PC-3 (cell line): Measurements from ENCODE around the gene UTS2R.

Experiments
- EZH2 ChIP-seq: fragments of 300-600 bp; sonication (generic); IDR thresholded peaks from one replicate; pipeline ENCODE4 v1.6.1; 2017; ENCODE audit warnings: antibody characterized with exemption, mild to moderate bottlenecking, low read length; ENCODE audit not compliant: unreplicated experiment
- TF ChIP-seq, protein P1 (sequence below): fragments of 300-600 bp; sonication (generic); conservative IDR thresholded peaks from 2 replicates; pipeline ENCODE4 v1.5.1; 2017; ENCODE audit warnings: antibody characterized with exemption, low read depth, mild to moderate bottlenecking, low read length

DNA sequence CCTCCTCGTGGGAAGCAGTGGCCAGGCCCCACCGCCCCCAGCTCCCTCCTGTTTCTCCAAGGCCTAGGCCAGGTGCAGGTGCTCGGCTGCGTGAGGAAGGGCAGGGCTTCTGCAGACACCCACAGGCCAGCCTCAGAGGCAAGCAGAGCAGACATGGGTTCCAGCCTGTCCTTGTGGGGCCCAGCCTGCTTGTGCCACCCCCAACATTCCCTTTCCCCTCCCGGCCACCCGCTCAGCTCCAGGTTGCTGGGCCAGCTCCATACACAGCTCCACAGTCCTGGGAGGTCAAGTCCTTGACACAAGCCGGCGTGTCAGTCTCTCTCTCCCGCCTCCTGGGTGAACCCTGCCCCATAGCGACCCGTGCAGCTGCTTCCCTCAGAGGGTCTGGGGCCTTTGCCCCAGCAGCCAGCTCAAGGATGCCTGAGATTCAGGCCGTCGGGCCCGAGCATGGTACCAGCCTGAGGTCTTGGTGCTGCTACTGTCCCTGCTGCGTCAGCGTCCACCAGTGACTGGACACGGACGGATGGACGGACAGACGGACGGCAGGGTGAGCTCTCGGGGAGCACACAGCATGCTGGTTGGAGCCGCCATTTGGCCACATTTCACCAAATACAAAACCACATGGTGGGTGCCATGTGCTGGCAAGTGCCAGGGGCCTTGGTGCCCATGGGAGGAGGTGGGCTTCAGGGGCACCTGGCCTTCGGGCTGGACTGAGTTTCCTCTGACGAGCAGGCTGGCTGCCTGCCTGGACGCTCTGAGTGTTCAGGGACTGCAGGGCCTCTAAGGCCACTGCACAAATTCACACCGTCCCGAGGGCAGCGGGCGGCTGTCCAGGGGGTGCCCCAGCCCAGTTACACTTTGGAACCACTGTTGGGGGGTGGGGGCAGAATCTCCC lies 46.0 kb upstream of the UTS2R start:
- TF ChIP-seq, protein P1, sequence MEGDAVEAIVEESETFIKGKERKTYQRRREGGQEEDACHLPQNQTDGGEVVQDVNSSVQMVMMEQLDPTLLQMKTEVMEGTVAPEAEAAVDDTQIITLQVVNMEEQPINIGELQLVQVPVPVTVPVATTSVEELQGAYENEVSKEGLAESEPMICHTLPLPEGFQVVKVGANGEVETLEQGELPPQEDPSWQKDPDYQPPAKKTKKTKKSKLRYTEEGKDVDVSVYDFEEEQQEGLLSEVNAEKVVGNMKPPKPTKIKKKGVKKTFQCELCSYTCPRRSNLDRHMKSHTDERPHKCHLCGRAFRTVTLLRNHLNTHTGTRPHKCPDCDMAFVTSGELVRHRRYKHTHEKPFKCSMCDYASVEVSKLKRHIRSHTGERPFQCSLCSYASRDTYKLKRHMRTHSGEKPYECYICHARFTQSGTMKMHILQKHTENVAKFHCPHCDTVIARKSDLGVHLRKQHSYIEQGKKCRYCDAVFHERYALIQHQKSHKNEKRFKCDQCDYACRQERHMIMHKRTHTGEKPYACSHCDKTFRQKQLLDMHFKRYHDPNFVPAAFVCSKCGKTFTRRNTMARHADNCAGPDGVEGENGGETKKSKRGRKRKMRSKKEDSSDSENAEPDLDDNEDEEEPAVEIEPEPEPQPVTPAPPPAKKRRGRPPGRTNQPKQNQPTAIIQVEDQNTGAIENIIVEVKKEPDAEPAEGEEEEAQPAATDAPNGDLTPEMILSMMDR, result no peak
- no peak for TF ChIP-seq EZH2
